ENCODE data around the gene STS. TPM values are rescaled to one million over a fixed set of nuclear protein-coding genes. Genes with fewer than 3 reads are reported as not detected.

The STS gene
- 10 to 100 TPM in 4 of 6 experiments, 1 to 10 TPM in 2; 4.7 to 12.8 (median 10.7) TPM for total RNA-seq
- long read RNA-seq = 0 reads

GRCh38 chrX:7147413-7147977 is at the start of gene STS:
Gene STS, plus strand, starts transcription at chrX:7147712. Its CDS starts 105,488 bp downstream, at chrX:7253200.
- DNase-seq (peak; percentile 45 to 68 (median 55)), ATAC-seq (peak; percentile 23 to 64 (median 62))
- Histone ChIP-seq H3K4me1 (peaks cover 0 to 18% (median 2%) of the 10 kb centered on the region in 4 donors), H3K4me3 (peak within 1 kb of the TSS; percentile 74 to 90 (median 77)), H3K27ac (peak within 1 kb of the TSS; percentile 83 to 93 (median 90)), H3K9me3 (no peaks in the 10 kb centered on the region), H3K36me3 (no peaks in the 10 kb centered on the region), H3K27me3 (no peaks in the 10 kb centered on the region)
- intact Hi-C loops (cut with DNase I) = no loop called here
- no peak for TF ChIP-seq CTCF (IDR thresholded peaks at IDR 0.05)
- no peak for TF ChIP-seq POLR2A (IDR thresholded peaks at IDR 0.05)
- WGBS (ENCODE audit: insufficient coverage, low coverage, low lambda C conversion rate, missing lambda C conversion rate) = 0% methylated on average over 7 of the region's 61 CpGs

- Histone ChIP-seq H3K27me3 (no peaks in the 10 kb centered on the region), H3K27ac (no peak overlapping the region), H3K4me3 (no peak overlapping the region), H3K4me1 (no peaks in the 10 kb centered on the region), H3K9me3 (no peaks in the 10 kb centered on the region), H3K36me3 (no peaks in the 10 kb centered on the region)
- TF ChIP-seq POLR2A (IDR thresholded peaks at IDR 0.05) = no peak
- no peak for TF ChIP-seq CTCF (IDR thresholded peaks at IDR 0.05)
- ATAC-seq (no peak), DNase-seq (no peak)
- 89% methylated on average over 4 of the region's 7 CpGs for WGBS (ENCODE audit: insufficient coverage, low coverage, low lambda C conversion rate, missing lambda C conversion rate)
- intact Hi-C loops (cut with DNase I) = no loop called here
Observed at GRCh38 chrX:7100022-7100421, 47.5 kb upstream of the STS start.

DNA sequence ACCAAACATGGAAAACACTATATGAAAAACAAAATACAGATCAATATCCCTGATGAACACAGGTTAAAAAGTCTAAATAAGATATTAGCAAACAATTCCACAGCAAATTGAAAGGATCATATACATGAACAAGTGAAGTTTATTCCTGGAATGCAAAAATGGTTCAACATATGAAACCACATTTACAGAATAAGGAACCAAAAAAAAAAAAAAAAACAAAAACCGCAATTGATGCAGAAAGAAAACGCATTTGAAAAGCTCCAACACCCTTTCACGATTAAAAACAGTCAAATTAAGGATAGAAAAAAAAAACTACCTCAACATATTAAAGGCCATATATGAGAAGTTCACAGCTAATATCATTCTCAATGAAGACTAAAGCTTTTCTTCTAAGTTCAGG is 45.4 kb upstream of the STS start:
- WGBS (ENCODE audit: insufficient coverage, low coverage, low lambda C conversion rate, missing lambda C conversion rate) = 62% methylated on average over 3 of the region's 3 CpGs
- TF ChIP-seq CTCF (IDR thresholded peaks at IDR 0.05) = no peak
- TF ChIP-seq POLR2A (IDR thresholded peaks at IDR 0.05) = no peak
- no peaks in the 10 kb centered on the region for H3K4me1 ChIP-seq

GRCh38 chrX:7106649-7107048 is 40.9 kb upstream of the STS start:
- no peak overlapping the region for H3K27ac ChIP-seq
- peaks cover 0 to 8% (median 0%) of the 10 kb centered on the region in 4 donors for H3K4me1 ChIP-seq
- no CpG with 5 or more reads among the region's 2 CpGs for WGBS (ENCODE audit: insufficient coverage, low coverage, low lambda C conversion rate, missing lambda C conversion rate)
- no peak overlapping the region for H3K4me3 ChIP-seq
- no peak for ATAC-seq
- no peaks in the 10 kb centered on the region for H3K27me3 ChIP-seq
- DNase-seq = no peak
- intact Hi-C loops (cut with DNase I) = no loop called here
- peaks cover 0 to 2% (median 0%) of the 10 kb centered on the region in 4 donors for H3K36me3 ChIP-seq
- H3K9me3 ChIP-seq = no peaks in the 10 kb centered on the region
- TF ChIP-seq CTCF (IDR thresholded peaks at IDR 0.05) (no peak), POLR2A (IDR thresholded peaks at IDR 0.05) (no peak)

More for the DNA sequence above, 45.4 kb upstream of the STS start:
- Histone ChIP-seq H3K9me3 (no peaks in the 10 kb centered on the region), H3K36me3 (peaks cover 0 to 2% (median 0%) of the 10 kb centered on the region in 4 donors), H3K27ac (no peak overlapping the region), H3K27me3 (no peaks in the 10 kb centered on the region), H3K4me3 (no peak overlapping the region)
- ATAC-seq = no peak
- no peak for DNase-seq
- intact Hi-C loops (cut with DNase I) = no loop called here
